Uterus (tissue), 4 donors: ENCODE data around the gene TMEM51. TPM values are rescaled to one million over a fixed set of nuclear protein-coding genes. Genes with fewer than 3 reads are reported as not detected.

ENCODE experiments used
- DNase-seq, 2 donors: peaks; one replicate each; pipeline ENCODE4 v3.0.0-alpha.2; 2019 to 2020
- H3K27ac ChIP-seq, 2 donors: fragments of 200-600 bp; sonication (generic); 1 replicate in 1 of 2; 2 replicates in 1 of 2; pipeline ENCODE4 v1.5.1; 2016 to 2018
- H3K27me3 ChIP-seq, 2 donors: fragments of 200-600 bp; sonication (generic); one replicate each; pipeline ENCODE4 v1.5.1; 2018 to 2019; ENCODE audit warnings: control low read depth in 1 of 2
- H3K36me3 ChIP-seq, 2 donors: fragments of 200-600 bp; sonication (generic); one replicate each; pipeline ENCODE4 v1.5.1; 2019; ENCODE audit warnings: control low read depth in 1 of 2
- H3K4me1 ChIP-seq, 2 donors: fragments of 200-600 bp; sonication (generic); one replicate each; pipeline ENCODE4 v1.5.1; 2018 to 2019; ENCODE audit warnings: control low read depth in 1 of 2
- H3K4me3 ChIP-seq, 2 donors: fragments of 200-600 bp; sonication (generic); 1 replicate in 1 of 2; 2 replicates in 1 of 2; pipeline ENCODE4 v1.5.1; 2018 to 2019; ENCODE audit warnings: mild to moderate bottlenecking in 1 of 2
- H3K9me3 ChIP-seq, 2 donors: fragments of 200-600 bp; sonication (generic); one replicate each; pipeline ENCODE4 v1.5.1; 2019; ENCODE audit warnings: control low read depth in 1 of 2
- CTCF ChIP-seq, 4 experiments: fragments of 200-600 bp in 2 of 4; fragments of 450-650 bp in 2 of 4; sonication (generic) in 2 of 4; IDR thresholded peaks; one replicate each; pipeline ENCODE4 v1.5.1; 2016 to 2019; ENCODE audit warnings: antibody characterized with exemption in 4 of 4, mild to moderate bottlenecking in 2 of 4, moderate library complexity in 1 of 4
- POLR2A ChIP-seq, 2 donors: fragments of 450-650 bp; IDR thresholded peaks; one replicate each; pipeline ENCODE4 v1.6.1; 2016; ENCODE audit warnings: antibody characterized with exemption in 2 of 2, mild to moderate bottlenecking in 1 of 2, moderate library complexity in 1 of 2
- intact Hi-C: fragments of 100-400 bp; cut with DNase I; formaldehyde crosslinking; loops from one replicate; pipeline ENCODE4 v1.15.1; 2023; ENCODE audit warnings: low total_unique reads
- total RNA-seq, 4 donors: library from RNA; depleted of rRNA in 3 of 4; stranded (reverse); fragments of >200 nt in 3 of 4; gene quantifications; one replicate each; pipeline versions ENCODE4 v1.1.0 to v1.2.4, GENCODE V29; 2014 to 2023
- donor health status: DM: yes; HTN: yes; CAD: no.

The TMEM51 gene
- total RNA-seq, 4 donors from 2014 or later, result 1.3 to 45.0 (median 9.9) TPM

GRCh38 chr1:15107911-15108310, 45.6 kb upstream of the TMEM51 start:
- no peak for TF ChIP-seq CTCF (IDR thresholded peaks at IDR 0.05)
- TF ChIP-seq POLR2A (IDR thresholded peaks at IDR 0.05), result no peak
- DNase-seq, result no peak
- H3K9me3 ChIP-seq, result no peaks in the 10 kb centered on the region
- no peaks in the 10 kb centered on the region for H3K27me3 ChIP-seq
- intact Hi-C loops, result no loop called here
- H3K4me3 ChIP-seq, result no peak overlapping the region
- H3K36me3 ChIP-seq, result no peaks in the 10 kb centered on the region
- no peak overlapping the region for H3K27ac ChIP-seq
- no peaks in the 10 kb centered on the region for H3K4me1 ChIP-seq

GRCh38 chr1:15110128-15110866, 43.2 kb upstream of the TMEM51 start:
- intact Hi-C loops, result no loop called here
- DNase-seq, result no peak
- Histone ChIP-seq H3K4me3 (no peak overlapping the region), H3K9me3 (no peaks in the 10 kb centered on the region), H3K36me3 (no peaks in the 10 kb centered on the region), H3K27ac (no peak overlapping the region), H3K4me1 (no peaks in the 10 kb centered on the region), H3K27me3 (no peaks in the 10 kb centered on the region)
- TF ChIP-seq POLR2A (IDR thresholded peaks at IDR 0.05) (no peak), CTCF (IDR thresholded peaks at IDR 0.05) (no peak)

GRCh38 chr1:15110867-15111230, 42.7 kb upstream of the TMEM51 start:
- intact Hi-C loops, result no loop called here
- Histone ChIP-seq H3K27ac (no peak overlapping the region), H3K27me3 (no peaks in the 10 kb centered on the region), H3K4me1 (no peaks in the 10 kb centered on the region), H3K4me3 (no peak overlapping the region), H3K36me3 (no peaks in the 10 kb centered on the region), H3K9me3 (no peaks in the 10 kb centered on the region)
- TF ChIP-seq POLR2A (IDR thresholded peaks at IDR 0.05), result no peak
- no peak for TF ChIP-seq CTCF (IDR thresholded peaks at IDR 0.05)
- DNase-seq, result no peak

- Histone ChIP-seq H3K36me3 (no peaks in the 10 kb centered on the region), H3K27me3 (no peaks in the 10 kb centered on the region), H3K4me3 (no peak overlapping the region), H3K27ac (no peak overlapping the region), H3K9me3 (no peaks in the 10 kb centered on the region), H3K4me1 (no peaks in the 10 kb centered on the region)
- intact Hi-C loops, result no loop called here
- DNase-seq, result no peak
- TF ChIP-seq CTCF (IDR thresholded peaks at IDR 0.05) (no peak), POLR2A (IDR thresholded peaks at IDR 0.05) (no peak)
These were observed 40.4 kb upstream of the TMEM51 start for GRCh38 chr1:15113146-15113545.

GRCh38 chr1:15114884-15115283, 38.7 kb upstream of the TMEM51 start:
- no peaks in the 10 kb centered on the region for H3K4me1 ChIP-seq
- no peak overlapping the region for H3K4me3 ChIP-seq
- H3K27me3 ChIP-seq, result no peaks in the 10 kb centered on the region
- no peaks in the 10 kb centered on the region for H3K9me3 ChIP-seq
- intact Hi-C loops, result no loop called here
- H3K36me3 ChIP-seq, result no peaks in the 10 kb centered on the region
- H3K27ac ChIP-seq, result no peak overlapping the region
- DNase-seq, result no peak
- TF ChIP-seq POLR2A (IDR thresholded peaks at IDR 0.05) (no peak), CTCF (IDR thresholded peaks at IDR 0.05) (no peak)
